Naive thymus-derived CD8-positive, alpha-beta T cell (primary cell): Measurements from ENCODE around the gene IPO11. TPM values are rescaled to one million over a fixed set of nuclear protein-coding genes. Genes with fewer than 3 reads are reported as not detected.

Experiments
- ATAC-seq, 2 donors: fragments of 150-1000 bp; cut with Tn5 transposase in 1 of 2; sonication (Bioruptor Pico), chemical (Tn5 transposase) in 1 of 2; 1 replicate in 1 of 2; 2 replicates in 1 of 2; pipeline ENCODE4 v1.10.0; 2021; ENCODE audit warnings: mild to moderate bottlenecking in 2 of 2, moderate library complexity in 2 of 2
- POLR2A ChIA-PET: fragments of 350-600 bp; sonication (Branson Sonifier 250); formaldehyde crosslinking; loops from one replicate; lab custom pipeline; 2021; ENCODE audit warnings: antibody characterized with exemption; lab: Charles Lee
- DNase-seq, 10 donors: peaks; one replicate each; pipeline versions ENCODE4 v3.0.0 to v3.0.0-alpha.2; 2020 to 2022
- H3K27ac Mint-ChIP-seq, 10 donors: one replicate each; pipeline ENCODE4 v1.8.0; 2020 to 2022; ENCODE audit warnings: mild to moderate bottlenecking in 10 of 10, mixed read lengths in 10 of 10, moderate library complexity in 4 of 10, inconsistent platforms in 1 of 10
- H3K27me3 Mint-ChIP-seq, 5 donors: one replicate each; pipeline ENCODE4 v1.8.0; 2021 to 2022; ENCODE audit warnings: mixed read lengths in 5 of 5
- H3K36me3 Mint-ChIP-seq, 3 donors: one replicate each; pipeline ENCODE4 v1.8.0; 2020 to 2022; ENCODE audit warnings: mixed read lengths in 3 of 3, mild to moderate bottlenecking in 2 of 3, inconsistent platforms in 1 of 3
- H3K4me1 Mint-ChIP-seq, 4 donors: one replicate each; pipeline ENCODE4 v1.8.0; 2021 to 2022; ENCODE audit warnings: mixed read lengths in 4 of 4
- H3K4me3 Mint-ChIP-seq, 10 donors: one replicate each; pipeline ENCODE4 v1.8.0; 2020 to 2022; ENCODE audit warnings: mild to moderate bottlenecking in 10 of 10, mixed read lengths in 10 of 10, moderate library complexity in 6 of 10, inconsistent platforms in 1 of 10
- H3K9me3 Mint-ChIP-seq, 9 donors: one replicate each; pipeline ENCODE4 v1.8.0; 2020 to 2022; ENCODE audit warnings: mixed read lengths in 9 of 9, mild to moderate bottlenecking in 3 of 9, inconsistent platforms in 1 of 9, moderate library complexity in 1 of 9
- polyA plus RNA-seq, 3 donors: library from polyadenylated mRNA; unstranded; fragments of 300-500 nt; fragmentation: Illumina TruSeq; gene quantifications; one replicate each; pipeline ENCODE4 v1.2.3, GENCODE V29; 2021
- total RNA-seq, 8 experiments: library from RNA in 2 of 8; stranded (reverse) in 2 of 8; gene quantifications; one replicate each; pipeline ENCODE4 v1.2.3 and lab custom pipeline; 2021 to 2026

IPO11 gene
- total and polyA plus RNA-seq, 5 experiments from 2014 or later: 6.4 to 24.1 (median 10.4) TPM

GRCh38 chr5:62395210-62395950, 17.2 kb upstream of the IPO11 start:
- POLR2A ChIA-PET: no interaction called here

GRCh38 chr5:62403411-62404250, 8.9 kb upstream of the IPO11 start, which contains the start of gene DIMT1:
DIMT1 (minus strand) TSS chr5:62403905; CDS start chr5:62403772, 133 bp downstream.
- Mint-ChIP-seq H3K36me3 (peaks cover 0 to 31% (median 5%) of the 10 kb centered on the region in 3 donors), H3K27me3 (no peaks in the 10 kb centered on the region), H3K9me3 (no peaks in the 10 kb centered on the region), H3K4me3 (peak within 1 kb of the TSS; percentile 94 to 99 (median 99)), H3K27ac (peak within 1 kb of the TSS; percentile 91 to 98 (median 97)), H3K4me1 (peaks cover 14 to 33% (median 27%) of the 10 kb centered on the region in 4 donors)
- POLR2A ChIA-PET: interaction anchor here (0.6 to 2.6 kb wide), 17 partner anchors 9 to 1073 kb away, joined by 3 to 41 read pairs (median 4); partner anchors contain the start of genes IPO11, KIF2A and LRRC70
- DNase-seq: peak; percentile 79 to 95 (median 90)
- ATAC-seq: peak; percentile 95 to 96

More at GRCh38 chr5:62395210-62395950, 17.2 kb upstream of the IPO11 start:
- Mint-ChIP-seq H3K27ac (peak overlapping the region in 7 of 10 donors; percentile 24 to 76 (median 65)), H3K4me3 (no peak overlapping the region), H3K27me3 (no peaks in the 10 kb centered on the region), H3K9me3 (no peaks in the 10 kb centered on the region), H3K36me3 (peaks cover 0 to 80% (median 30%) of the 10 kb centered on the region in 3 donors), H3K4me1 (peaks cover 8 to 20% (median 17%) of the 10 kb centered on the region in 4 donors)
- ATAC-seq (no peak), DNase-seq (no peak)

GRCh38 chr5:62413711-62414110, 1.1 kb downstream of the IPO11 start:
- peaks cover 8 to 34% (median 29%) of the 10 kb centered on the region in 4 donors for H3K4me1 Mint-ChIP-seq
- H3K4me3 Mint-ChIP-seq: peak overlapping the region; percentile 87 to 94 (median 92)
- DNase-seq: no peak
- H3K27ac Mint-ChIP-seq: peak overlapping the region in 8 of 10 donors; percentile 56 to 97 (median 92)
- H3K9me3 Mint-ChIP-seq: no peaks in the 10 kb centered on the region
- POLR2A ChIA-PET: interaction anchor here (0.5 to 2.8 kb wide), 4 partner anchors 10 to 1357 kb away, joined by 3 to 41 read pairs (median 4); partner anchors contain the start of gene DIMT1
- ATAC-seq: no peak
- H3K36me3 Mint-ChIP-seq: peaks cover 0 to 13% (median 0%) of the 10 kb centered on the region in 3 donors
- H3K27me3 Mint-ChIP-seq: peaks cover 0 to 3% (median 0%) of the 10 kb centered on the region in 5 donors

- POLR2A ChIA-PET: no interaction called here
- H3K4me1 Mint-ChIP-seq: peaks cover 9 to 44% (median 23%) of the 10 kb centered on the region in 4 donors
- peaks cover 0 to 14% (median 0%) of the 10 kb centered on the region in 3 donors for H3K36me3 Mint-ChIP-seq
- no peaks in the 10 kb centered on the region for H3K9me3 Mint-ChIP-seq
- H3K27ac Mint-ChIP-seq: no peak overlapping the region
- H3K27me3 Mint-ChIP-seq: no peaks in the 10 kb centered on the region
- ATAC-seq (no peak), DNase-seq (no peak)
- no peak overlapping the region for H3K4me3 Mint-ChIP-seq
Measured at GRCh38 chr5:62418462-62419076, 6.0 kb downstream of the IPO11 start.

GRCh38 chr5:62419609-62420008, 7.0 kb downstream of the IPO11 start:
- POLR2A ChIA-PET: no interaction called here
- H3K9me3 Mint-ChIP-seq: no peaks in the 10 kb centered on the region
- H3K36me3 Mint-ChIP-seq: peaks cover 0 to 14% (median 3%) of the 10 kb centered on the region in 3 donors
- H3K27me3 Mint-ChIP-seq: no peaks in the 10 kb centered on the region
- no peak overlapping the region for H3K4me3 Mint-ChIP-seq
- DNase-seq (no peak), ATAC-seq (no peak)
- H3K4me1 Mint-ChIP-seq: peaks cover 8 to 39% (median 17%) of the 10 kb centered on the region in 4 donors
- no peak overlapping the region for H3K27ac Mint-ChIP-seq

GRCh38 chr5:62421414-62421813, 8.9 kb downstream of the IPO11 start:
- peaks cover 0 to 11% (median 8%) of the 10 kb centered on the region in 3 donors for H3K36me3 Mint-ChIP-seq
- POLR2A ChIA-PET: no interaction called here
- ATAC-seq: no peak

GRCh38 chr5:62424763-62425162, 12.2 kb downstream of the IPO11 start:
- Mint-ChIP-seq H3K27me3 (no peaks in the 10 kb centered on the region), H3K36me3 (peaks cover 0 to 17% (median 8%) of the 10 kb centered on the region in 3 donors), H3K9me3 (no peaks in the 10 kb centered on the region), H3K4me1 (peaks cover 12 to 42% (median 19%) of the 10 kb centered on the region in 4 donors), H3K27ac (no peak overlapping the region), H3K4me3 (no peak overlapping the region)
- POLR2A ChIA-PET: no interaction called here
- no peak for ATAC-seq
- no peak for DNase-seq

More at GRCh38 chr5:62421414-62421813, 8.9 kb downstream of the IPO11 start:
- Mint-ChIP-seq H3K27ac (no peak overlapping the region), H3K9me3 (no peaks in the 10 kb centered on the region), H3K4me1 (peaks cover 10 to 45% (median 22%) of the 10 kb centered on the region in 4 donors), H3K4me3 (no peak overlapping the region), H3K27me3 (no peaks in the 10 kb centered on the region)
- DNase-seq: no peak

- Mint-ChIP-seq H3K9me3 (no peaks in the 10 kb centered on the region), H3K4me3 (no peak overlapping the region), H3K36me3 (peaks cover 0 to 40% (median 2%) of the 10 kb centered on the region in 3 donors), H3K27me3 (no peaks in the 10 kb centered on the region), H3K4me1 (peaks cover 19 to 34% (median 24%) of the 10 kb centered on the region in 4 donors), H3K27ac (peak overlapping the region in 2 of 10 donors; percentile 3 to 74)
- no peak for ATAC-seq
- no peak for DNase-seq
- POLR2A ChIA-PET: no interaction called here
Measured at GRCh38 chr5:62431735-62432620, 19.4 kb downstream of the IPO11 start.

GRCh38 chr5:62432621-62433064, 20.1 kb downstream of the IPO11 start:
- POLR2A ChIA-PET: no interaction called here
- Mint-ChIP-seq H3K4me1 (peaks cover 19 to 32% (median 24%) of the 10 kb centered on the region in 4 donors), H3K27me3 (no peaks in the 10 kb centered on the region), H3K4me3 (no peak overlapping the region), H3K27ac (peak overlapping the region in 2 of 10 donors; percentile 3 to 65), H3K9me3 (no peaks in the 10 kb centered on the region), H3K36me3 (peaks cover 0 to 40% (median 3%) of the 10 kb centered on the region in 3 donors)
- DNase-seq (no peak), ATAC-seq (no peak)

- ATAC-seq (no peak), DNase-seq (no peak)
- peaks cover 0 to 61% (median 15%) of the 10 kb centered on the region in 3 donors for H3K36me3 Mint-ChIP-seq
- H3K27me3 Mint-ChIP-seq: no peaks in the 10 kb centered on the region
- POLR2A ChIA-PET: no interaction called here
- no peaks in the 10 kb centered on the region for H3K9me3 Mint-ChIP-seq
- peak overlapping the region in 1 of 10 donors; percentile 83 for H3K27ac Mint-ChIP-seq
- peaks cover 0 to 2% (median 0%) of the 10 kb centered on the region in 4 donors for H3K4me1 Mint-ChIP-seq
- H3K4me3 Mint-ChIP-seq: no peak overlapping the region
Measured at GRCh38 chr5:62448528-62448927, 36.0 kb downstream of the IPO11 start.

- DNase-seq (no peak), ATAC-seq (no peak)
- Mint-ChIP-seq H3K36me3 (peaks cover 0 to 70% (median 13%) of the 10 kb centered on the region in 3 donors), H3K4me1 (peaks cover 0 to 2% (median under 1%) of the 10 kb centered on the region in 4 donors), H3K4me3 (no peak overlapping the region), H3K27ac (no peak overlapping the region), H3K9me3 (no peaks in the 10 kb centered on the region), H3K27me3 (no peaks in the 10 kb centered on the region)
- POLR2A ChIA-PET: no interaction called here
Measured at GRCh38 chr5:62450259-62450658, 37.7 kb downstream of the IPO11 start.
